GM19328 (cell line): Measurements from ENCODE around the gene STOML1.
"Not testable (repeated sequence)": the region's sequence is repeated elsewhere in the genome, so short reads cannot be mapped to it uniquely, and the experiment has no call there.

ENCODE experiments used
- ATAC-seq: cut with Tn5 transposase; IDR thresholded peaks from one replicate; pipeline ENCODE4 v1.9.1; 2021; ENCODE audit warnings: mild to moderate bottlenecking, moderate library complexity; ENCODE audit not compliant: unreplicated experiment

Gene STOML1

DNA sequence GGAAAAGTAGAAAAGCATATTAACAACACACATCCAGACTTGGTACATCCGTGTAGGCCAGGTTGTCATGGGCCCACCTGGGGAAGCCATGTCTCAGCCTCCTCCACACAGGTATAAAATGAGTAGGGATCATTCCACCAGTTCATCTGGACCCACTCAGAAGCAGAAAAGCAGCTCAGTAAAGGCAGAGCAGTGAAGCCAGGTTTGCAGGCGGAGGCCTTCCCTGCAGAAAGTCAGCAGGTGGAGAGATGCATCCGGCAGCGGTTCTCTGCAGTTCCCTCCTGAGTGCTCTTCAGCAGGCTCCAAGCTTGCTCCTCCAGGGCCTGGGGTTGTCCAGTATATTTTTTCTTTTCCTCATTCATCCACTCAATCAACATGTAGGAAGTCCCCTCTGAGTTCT lies 43.7 kb downstream of the STOML1 start:
- no peak for ATAC-seq

DNA sequence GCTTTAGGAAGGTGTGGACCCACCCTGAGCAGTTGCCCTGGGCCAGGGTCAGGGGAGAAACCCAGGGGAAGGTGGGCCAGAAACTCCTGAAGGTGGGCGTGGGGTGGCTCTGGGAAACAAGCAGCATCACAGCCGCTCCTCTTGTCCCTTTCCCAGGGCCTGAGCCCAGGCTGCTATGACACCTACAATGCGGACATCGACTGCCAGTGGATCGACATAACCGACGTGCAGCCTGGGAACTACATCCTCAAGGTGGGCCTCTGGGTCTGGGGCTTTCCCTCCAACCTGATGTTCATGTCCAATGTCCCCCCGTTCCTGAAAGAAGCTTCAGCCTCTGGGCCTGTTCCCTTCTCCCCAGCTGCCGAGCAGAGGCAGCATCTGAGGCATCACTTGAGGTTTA lies 44.4 kb downstream of the STOML1 start:
- ATAC-seq, result no peak

DNA sequence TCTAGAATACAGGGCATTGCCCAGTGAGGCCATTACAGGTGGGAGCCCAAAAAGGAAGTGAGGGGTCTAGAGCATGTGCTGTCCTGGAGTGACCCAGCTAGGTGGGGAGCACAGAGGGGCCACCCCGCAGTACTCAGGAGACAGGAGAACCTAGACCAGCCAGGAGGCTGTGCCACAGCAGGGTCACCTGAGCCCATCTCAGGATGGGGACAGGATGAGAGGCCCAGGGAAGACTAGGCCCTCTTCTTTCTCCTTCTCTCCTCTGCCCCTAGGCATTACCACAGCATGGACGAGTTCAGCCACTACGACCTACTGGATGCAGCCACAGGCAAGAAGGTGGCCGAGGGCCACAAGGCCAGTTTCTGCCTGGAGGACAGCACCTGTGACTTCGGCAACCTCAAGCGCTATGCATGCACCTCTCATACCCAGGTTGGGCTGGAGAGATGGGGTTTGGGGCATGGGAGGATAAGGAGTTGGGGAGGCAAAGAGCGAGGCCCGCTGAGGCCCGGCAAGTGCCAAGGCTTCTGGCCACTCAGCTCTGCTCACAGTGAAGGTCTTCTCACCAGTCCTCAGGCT lies 45.2 kb downstream of the STOML1 start:
- no peak for ATAC-seq

DNA sequence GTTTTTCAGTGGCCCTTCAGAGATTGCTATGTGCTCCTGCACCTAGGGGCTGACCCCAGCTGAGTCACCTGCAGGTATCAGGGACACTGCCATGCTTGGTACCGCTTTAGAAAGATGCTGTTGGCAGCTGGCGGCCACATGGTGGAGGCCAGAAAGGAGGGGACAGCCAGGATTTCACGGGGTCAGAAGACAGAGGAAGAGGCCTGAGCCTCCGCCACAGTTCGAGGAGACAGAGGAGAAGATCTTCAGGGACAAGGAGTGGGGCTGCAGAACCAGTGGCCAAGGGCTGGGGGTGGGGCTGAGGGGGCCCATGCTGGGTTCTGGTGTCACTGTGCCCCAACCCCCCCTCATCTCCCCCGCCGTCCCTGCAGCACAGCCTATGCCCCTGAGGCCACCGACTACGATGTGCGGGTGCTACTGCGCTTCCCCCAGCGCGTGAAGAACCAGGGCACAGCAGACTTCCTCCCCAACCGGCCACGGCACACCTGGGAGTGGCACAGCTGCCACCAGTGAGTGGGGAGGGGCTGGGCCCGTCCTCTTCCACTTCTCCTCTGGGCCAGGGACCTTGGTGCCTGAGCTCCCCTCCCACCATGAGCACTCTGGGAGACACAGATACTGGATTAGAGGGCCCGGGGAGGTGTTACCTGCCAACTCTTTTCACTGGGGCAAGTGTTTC lies 45.9 kb downstream of the STOML1 start:
- ATAC-seq, result no peak

DNA sequence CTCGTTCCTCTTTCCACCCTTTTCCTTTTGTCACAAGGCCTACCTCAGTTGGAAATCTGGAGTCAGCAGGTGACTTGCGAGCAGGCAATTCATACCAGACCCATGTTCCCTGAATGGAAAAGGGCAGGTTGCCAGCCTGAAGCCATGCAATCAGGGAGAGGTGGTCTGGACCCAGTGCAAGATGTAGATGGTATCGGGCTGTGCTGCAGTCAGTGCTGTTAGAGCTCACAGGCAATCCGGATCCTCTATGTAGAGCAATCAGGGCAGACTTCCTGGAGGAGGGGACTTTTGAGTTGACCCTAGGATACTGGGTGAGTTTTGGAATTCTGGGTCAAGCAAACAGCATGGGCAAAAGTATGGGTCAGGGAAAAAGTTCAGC lies 47.0 kb downstream of the STOML1 start:
- ATAC-seq, result no peak

GRCh38 chr15:73944161-73945129 lies 47.6 kb downstream of the STOML1 start:
- no peak for ATAC-seq

GRCh38 chr15:73942751-73943270 lies 49.3 kb downstream of the STOML1 start:
- ATAC-seq, result no peak

DNA sequence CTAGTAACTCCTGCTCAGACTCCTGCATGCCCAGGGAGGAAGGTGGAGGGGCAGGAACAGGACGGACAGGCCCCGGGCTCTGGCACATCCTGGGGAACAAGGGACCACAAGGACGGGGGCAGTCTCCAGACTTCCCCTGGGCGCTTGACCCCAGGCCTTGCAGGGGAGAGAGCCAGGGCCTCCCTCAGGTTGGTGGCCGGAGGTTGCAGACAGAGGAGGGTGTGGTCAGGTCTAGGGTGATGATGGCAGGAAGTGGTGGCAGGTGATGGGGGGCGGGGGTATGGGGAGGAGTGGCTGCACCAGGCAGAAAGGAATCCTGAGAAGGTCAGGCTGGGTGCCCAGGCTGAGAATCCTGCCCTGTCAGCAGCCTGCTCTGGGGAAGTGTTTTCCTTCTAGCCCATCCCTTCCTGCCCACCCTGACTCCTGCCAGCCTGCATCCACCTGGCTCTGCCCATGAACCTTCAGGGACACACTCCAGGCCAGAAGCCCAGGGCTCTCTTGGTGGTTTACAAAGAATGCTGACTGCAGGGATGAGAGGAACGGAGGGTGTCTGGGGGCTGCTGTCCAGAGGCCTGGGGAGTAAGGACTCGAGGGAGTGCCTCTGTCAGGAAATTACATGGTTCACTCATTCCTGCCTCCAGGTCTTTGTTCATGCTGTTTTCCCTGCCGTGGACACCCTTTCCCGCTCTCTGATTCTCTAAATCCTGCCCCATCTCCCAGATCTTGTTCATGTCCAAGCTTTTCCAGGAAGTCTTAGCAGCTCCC lies 50.0 kb downstream of the STOML1 start:
- ATAC-seq, result no peak

- ATAC-seq, result no peak
Observed at GRCh38 chr15:73941449-73941848, 50.6 kb downstream of the STOML1 start.

- ATAC-seq, result no peak
Observed at GRCh38 chr15:73941044-73941443, 51.1 kb downstream of the STOML1 start.

- no peak for ATAC-seq
Observed at GRCh38 chr15:73940061-73940981, 51.8 kb downstream of the STOML1 start.

DNA sequence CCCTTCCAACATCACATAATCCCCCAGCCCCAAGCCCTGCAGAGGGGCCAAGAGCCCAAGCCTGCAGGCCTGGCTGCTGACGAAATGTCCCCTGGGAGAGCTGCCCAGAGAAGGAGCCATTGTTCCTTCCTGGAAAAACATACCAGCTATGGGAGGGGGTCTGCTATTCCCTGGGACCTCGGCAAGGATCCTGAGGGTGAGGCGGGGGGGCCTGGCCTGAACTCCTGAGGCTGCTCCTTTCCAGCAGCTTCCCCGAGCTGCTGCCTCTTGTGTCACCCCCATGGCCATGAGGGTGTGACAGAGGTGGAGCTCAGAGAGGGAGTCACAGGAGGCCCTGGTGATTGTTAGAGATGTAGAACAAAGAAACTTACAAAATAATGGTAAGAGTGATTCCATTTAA lies 53.0 kb downstream of the STOML1 start:
- ATAC-seq, result no peak

- not testable (repeated sequence) for ATAC-seq
Observed at GRCh38 chr15:73938516-73938915, 53.6 kb downstream of the STOML1 start.

DNA sequence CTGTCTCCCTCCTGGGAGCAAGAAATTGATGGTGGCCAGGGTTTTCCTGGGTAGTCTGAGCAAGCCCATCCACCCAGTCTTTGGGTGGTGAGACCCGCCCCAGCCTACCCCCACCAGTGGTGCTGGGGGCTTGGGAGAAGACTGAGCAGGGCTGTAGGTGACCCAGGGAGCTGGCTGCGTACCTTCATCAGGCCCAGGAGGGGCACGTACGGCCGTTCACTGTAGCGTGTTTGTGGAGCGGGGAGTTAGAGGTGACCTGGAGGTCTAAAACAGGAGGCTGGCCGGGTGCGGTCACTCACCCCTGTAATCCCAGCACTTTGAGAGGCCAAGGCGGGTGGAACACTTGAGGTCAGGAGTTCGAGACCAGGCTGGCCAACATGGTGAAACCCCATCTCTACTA lies 54.4 kb downstream of the STOML1 start:
- ATAC-seq, result no peak

DNA sequence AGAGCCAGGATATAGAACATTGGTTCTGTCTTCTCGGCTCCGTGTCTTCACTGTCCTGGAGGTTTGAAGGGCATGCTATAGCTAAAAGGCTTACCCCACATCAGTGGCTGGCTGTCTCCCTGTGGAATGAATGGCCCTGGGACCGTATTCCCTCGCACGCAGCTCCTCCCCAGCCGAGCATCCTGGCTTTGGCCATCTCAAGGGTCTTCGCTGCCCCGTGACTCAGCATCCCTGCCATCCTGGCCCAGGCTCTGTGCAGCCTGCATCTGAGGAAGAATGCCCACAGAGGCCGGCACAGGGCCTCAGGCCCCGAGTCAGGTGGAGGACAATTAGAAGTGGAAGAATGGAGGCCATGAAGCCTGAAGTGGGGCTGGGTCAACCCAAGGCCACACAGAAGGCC lies 54.8 kb downstream of the STOML1 start:
- no peak for ATAC-seq

DNA sequence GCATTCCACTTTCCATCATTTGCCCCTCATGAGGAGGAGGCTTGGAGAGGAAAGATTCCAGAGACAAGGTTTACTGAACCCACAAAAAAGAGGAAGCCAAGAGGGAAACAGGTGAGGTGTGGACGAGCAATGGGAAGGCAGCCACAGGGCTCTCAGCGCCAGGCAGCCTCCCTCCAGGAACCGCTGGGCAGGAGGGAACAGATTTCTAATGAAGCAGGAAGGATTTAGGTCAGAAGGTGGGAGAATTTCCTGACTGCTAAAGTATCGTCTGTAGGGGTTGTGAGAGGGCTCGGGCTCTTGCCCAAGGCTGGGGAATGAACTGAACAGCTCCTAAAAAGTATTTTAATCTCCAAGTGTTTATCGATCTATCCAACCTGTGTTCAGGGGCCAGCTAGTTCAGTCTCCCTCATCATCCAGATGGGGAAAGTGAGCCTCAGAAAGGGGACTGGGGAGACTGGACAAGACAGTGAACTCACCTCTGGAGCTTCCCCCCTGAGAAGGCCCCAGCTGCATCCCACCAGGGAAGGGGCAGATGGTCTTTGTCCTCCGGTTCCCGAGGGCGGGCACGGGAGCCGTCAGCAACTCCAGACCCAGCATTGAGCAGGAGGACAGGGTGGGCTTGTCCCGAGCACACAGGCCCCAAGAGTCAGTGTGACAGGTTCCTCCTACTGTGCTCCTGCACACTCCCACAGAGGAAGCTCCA lies 55.4 kb downstream of the STOML1 start:
- no peak for ATAC-seq

DNA sequence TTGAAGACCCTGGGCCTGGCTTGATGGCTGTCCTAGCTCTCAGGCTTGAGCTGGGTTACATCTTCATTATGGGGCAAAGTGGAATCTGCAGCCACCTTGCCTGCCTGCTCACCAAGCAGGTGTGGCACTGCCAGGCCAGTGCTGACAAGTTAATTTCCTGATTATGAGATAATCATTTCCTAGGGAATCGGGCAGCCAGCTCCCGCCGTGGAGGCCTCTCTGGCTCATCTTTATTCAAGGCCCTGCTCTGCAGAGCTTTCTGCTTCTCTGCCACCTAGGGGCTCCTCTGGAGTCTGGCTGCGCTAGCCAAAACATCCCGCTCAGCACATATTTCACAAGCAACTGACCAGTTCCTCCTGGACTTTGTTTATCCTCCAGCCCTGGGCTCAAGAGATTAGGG lies 55.9 kb downstream of the STOML1 start:
- ATAC-seq, result no peak

GRCh38 chr15:73935547-73935946 lies 56.5 kb downstream of the STOML1 start:
- no peak for ATAC-seq

GRCh38 chr15:73934281-73934680 lies 57.8 kb downstream of the STOML1 start:
- no peak for ATAC-seq
